Activated naive CD4-positive, alpha-beta T cell treated with anti-CD3 and anti-CD28 coated beads, Interleukin-2, amount 50 U/mL, for 72 hours (primary cell): ENCODE data around the gene KCNIP1. TPM values are rescaled to one million over a fixed set of nuclear protein-coding genes. Genes with fewer than 3 reads are reported as not detected.
A peak's percentile ranks its signal among the peaks of the same experiment; 100 is the strongest.

Experiments
- ATAC-seq, 2 donors: fragments of 150-1000 bp; cut with Tn5 transposase; 2 replicates each; pipeline ENCODE4 v1.10.0; 2021; ENCODE audit warnings: mild to moderate bottlenecking in 2 of 2, moderate library complexity in 2 of 2
- DNase-seq, 2 donors: peaks; one replicate each; pipeline ENCODE4 v3.0.0; 2021 to 2022; ENCODE audit warnings: low spot score in 2 of 2
- H3K27ac Mint-ChIP-seq, 2 donors: one replicate each; pipeline ENCODE4 v1.8.0; 2022; ENCODE audit warnings: mild to moderate bottlenecking in 2 of 2, mixed read lengths in 2 of 2
- H3K36me3 Mint-ChIP-seq, 2 donors: one replicate each; pipeline ENCODE4 v1.8.0; 2022; ENCODE audit warnings: mixed read lengths in 2 of 2
- H3K9me3 Mint-ChIP-seq, 2 donors: one replicate each; pipeline ENCODE4 v1.8.0; 2022; ENCODE audit warnings: mixed read lengths in 2 of 2
- total RNA-seq, 2 donors: library from RNA; stranded (reverse); gene quantifications; one replicate each; pipeline ENCODE4 v1.2.3, GENCODE V29; 2022

Gene KCNIP1
- total RNA-seq, 2 donors from 2014 or later, result not detected

- ATAC-seq, result no peak
- H3K36me3 Mint-ChIP-seq, result no peaks in the 10 kb centered on the region
- no peak overlapping the region for H3K27ac Mint-ChIP-seq
- no peak for DNase-seq
- no peaks in the 10 kb centered on the region for H3K9me3 Mint-ChIP-seq
Measured at GRCh38 chr5:170614065-170614490, 110.3 kb downstream of the KCNIP1 start.

GRCh38 chr5:170614720-170615119 lies 110.9 kb downstream of the KCNIP1 start:
- ATAC-seq (peak in 1 of 2 donors; percentile 43), DNase-seq (no peak)
- Mint-ChIP-seq H3K36me3 (no peaks in the 10 kb centered on the region), H3K27ac (no peak overlapping the region), H3K9me3 (no peaks in the 10 kb centered on the region)

- H3K36me3 Mint-ChIP-seq, result no peaks in the 10 kb centered on the region
- no peaks in the 10 kb centered on the region for H3K9me3 Mint-ChIP-seq
- no peak overlapping the region for H3K27ac Mint-ChIP-seq
- DNase-seq (no peak), ATAC-seq (no peak)
Measured at GRCh38 chr5:170617533-170618490, 114.0 kb downstream of the KCNIP1 start.

GRCh38 chr5:170619869-170620268 lies 116.0 kb downstream of the KCNIP1 start:
- H3K27ac Mint-ChIP-seq, result no peak overlapping the region
- DNase-seq (no peak), ATAC-seq (peak in 1 of 2 donors; percentile 76)
- H3K36me3 Mint-ChIP-seq, result no peaks in the 10 kb centered on the region
- no peaks in the 10 kb centered on the region for H3K9me3 Mint-ChIP-seq

- Mint-ChIP-seq H3K36me3 (no peaks in the 10 kb centered on the region), H3K27ac (no peak overlapping the region), H3K9me3 (no peaks in the 10 kb centered on the region)
- DNase-seq (no peak), ATAC-seq (no peak)
Measured at GRCh38 chr5:170622933-170623332, 119.1 kb downstream of the KCNIP1 start.

- DNase-seq (peak; percentile 43 to 60), ATAC-seq (peak; percentile 48 to 71)
- H3K27ac Mint-ChIP-seq, result no peak overlapping the region
Measured at GRCh38 chr5:170623576-170624181, 119.9 kb downstream of the KCNIP1 start.

GRCh38 chr5:170625221-170626165 lies 121.7 kb downstream of the KCNIP1 start:
- Mint-ChIP-seq H3K9me3 (no peaks in the 10 kb centered on the region), H3K27ac (no peak overlapping the region), H3K36me3 (no peaks in the 10 kb centered on the region)
- DNase-seq (peak in 1 of 2 donors; percentile 20), ATAC-seq (no peak)

More at GRCh38 chr5:170623576-170624181, 119.9 kb downstream of the KCNIP1 start:
- no peaks in the 10 kb centered on the region for H3K36me3 Mint-ChIP-seq
- no peaks in the 10 kb centered on the region for H3K9me3 Mint-ChIP-seq

GRCh38 chr5:170626507-170627150 lies 122.8 kb downstream of the KCNIP1 start:
- H3K27ac Mint-ChIP-seq, result no peak overlapping the region
- ATAC-seq (no peak), DNase-seq (peak in 1 of 2 donors; percentile 25)
- no peaks in the 10 kb centered on the region for H3K9me3 Mint-ChIP-seq
- H3K36me3 Mint-ChIP-seq, result no peaks in the 10 kb centered on the region

- DNase-seq, result peak in 1 of 2 donors; percentile 28
- ATAC-seq, result no peak
- H3K36me3 Mint-ChIP-seq, result no peaks in the 10 kb centered on the region
Measured at GRCh38 chr5:170627271-170627670, 123.5 kb downstream of the KCNIP1 start.

GRCh38 chr5:170628028-170628427 lies 124.2 kb downstream of the KCNIP1 start:
- H3K27ac Mint-ChIP-seq, result no peak overlapping the region
- H3K9me3 Mint-ChIP-seq, result no peaks in the 10 kb centered on the region
- H3K36me3 Mint-ChIP-seq, result no peaks in the 10 kb centered on the region
- peak in 1 of 2 donors; percentile 7 for DNase-seq
- no peak for ATAC-seq

More at GRCh38 chr5:170627271-170627670, 123.5 kb downstream of the KCNIP1 start:
- Mint-ChIP-seq H3K9me3 (no peaks in the 10 kb centered on the region), H3K27ac (no peak overlapping the region)

GRCh38 chr5:170628691-170629565 lies 125.1 kb downstream of the KCNIP1 start:
- DNase-seq (peak in 1 of 2 donors; percentile 16), ATAC-seq (no peak)
- H3K36me3 Mint-ChIP-seq, result no peaks in the 10 kb centered on the region
- H3K27ac Mint-ChIP-seq, result no peak overlapping the region
- H3K9me3 Mint-ChIP-seq, result no peaks in the 10 kb centered on the region

- Mint-ChIP-seq H3K9me3 (no peaks in the 10 kb centered on the region), H3K36me3 (no peaks in the 10 kb centered on the region), H3K27ac (no peak overlapping the region)
- ATAC-seq (no peak), DNase-seq (peak in 1 of 2 donors; percentile 31)
Measured at GRCh38 chr5:170629566-170630175, 125.9 kb downstream of the KCNIP1 start.

GRCh38 chr5:170630226-170630625 lies 126.4 kb downstream of the KCNIP1 start:
- DNase-seq (peak in 1 of 2 donors; percentile 28), ATAC-seq (no peak)
- no peaks in the 10 kb centered on the region for H3K9me3 Mint-ChIP-seq
- H3K36me3 Mint-ChIP-seq, result no peaks in the 10 kb centered on the region
- H3K27ac Mint-ChIP-seq, result no peak overlapping the region

- no peaks in the 10 kb centered on the region for H3K36me3 Mint-ChIP-seq
- no peak for ATAC-seq
- no peaks in the 10 kb centered on the region for H3K9me3 Mint-ChIP-seq
- DNase-seq, result no peak
- no peak overlapping the region for H3K27ac Mint-ChIP-seq
Measured at GRCh38 chr5:170630711-170631141, 126.9 kb downstream of the KCNIP1 start.
